K562 (cell line): ENCODE measurements around the gene WNT7A. TPM values are rescaled to one million over a fixed set of nuclear protein-coding genes. Genes with fewer than 3 reads are reported as not detected.

Source experiments
- ATAC-seq: fragments of 200-7000 bp; cut with Tn5 transposase; 3 replicates; pipeline ENCODE4 v1.9.1; 2020; ENCODE audit warnings: moderate library complexity
- BruUV-seq: library from RNA; stranded (reverse); fragments of 400-500 nt; replicated peaks from 2 replicates; lab custom pipeline; 2021; lab: Mats Ljungman, UMichigan
- CTCF ChIA-PET: fragments of 300-600 bp; formaldehyde crosslinking; extraction: SDS; loops from one replicate; lab custom pipeline; 2021; ENCODE audit warnings: low intra/inter-chr PET ratio; lab: Yijun Ruan, JAX
- POLR2A ChIA-PET: fragments of 300-600, 350-650 bp; sonication (Branson Sonifier 250); formaldehyde crosslinking; extraction: SDS; loops from one replicate; lab custom pipeline; 2021; ENCODE audit warnings: antibody characterized with exemption, inconsistent platforms; lab: Yijun Ruan, JAX
- DNase-seq, 4 experiments: peaks; one replicate each; pipeline versions ENCODE4 v3.0.0 to v3.0.0-alpha.2; 2011 to 2018; ENCODE audit warnings: low spot score in 3 of 4, mixed read lengths in 3 of 4; ENCODE audit errors: extremely low read depth in 1 of 4
- FAIRE-seq: peaks from 2 replicates; lab custom pipeline; 2011; peaks lifted over from hg19 to GRCh38; lab: Jason Lieb, UNC
- H2AFZ ChIP-seq: 2 replicates; pipeline ENCODE4 v1.6.0; 2011; ENCODE audit warnings: low read depth, low read length, control low read depth, inconsistent platforms
- H3K27ac ChIP-seq: fragments of 200-600 bp; 3 replicates; pipeline ENCODE4 v1.8.0; 2011; ENCODE audit warnings: low read depth, mild to moderate bottlenecking, control low read depth, inconsistent platforms, low read length, moderate library complexity, mixed read lengths; ENCODE audit errors: extremely low read depth
- H3K27me3 ChIP-seq, 2 experiments: fragments of 300-600 bp in 1 of 2; 2 replicates in 1 of 2; 3 replicates in 1 of 2; pipeline versions ENCODE4 v1.6.0 to v1.8.0; 2011; ENCODE audit warnings: inconsistent platforms in 2 of 2, low read length in 2 of 2, mild to moderate bottlenecking in 1 of 2, mixed read lengths in 1 of 2, moderate library complexity in 1 of 2; ENCODE audit not compliant: control insufficient read depth in 2 of 2, insufficient read depth in 2 of 2
- H3K36me3 ChIP-seq: fragments of 300-600 bp; 3 replicates; pipeline ENCODE4 v1.8.0; 2011; ENCODE audit warnings: mild to moderate bottlenecking, low read length, inconsistent platforms; ENCODE audit not compliant: control insufficient read depth, insufficient read depth
- H3K4me1 ChIP-seq, 2 experiments: fragments of 200-600 bp in 1 of 2; replicated peaks in 1 of 2; 2 replicates in 1 of 2; 3 replicates in 1 of 2; pipeline versions ENCODE4 v1.5.1 to v1.8.0; 2011; ENCODE audit warnings: inconsistent platforms in 2 of 2, low read length in 2 of 2, mild to moderate bottlenecking in 1 of 2, mixed read lengths in 1 of 2, moderate library complexity in 1 of 2; ENCODE audit not compliant: control insufficient read depth in 2 of 2, insufficient read depth in 2 of 2
- H3K4me2 ChIP-seq: 2 replicates; pipeline ENCODE4 v1.6.1; 2011; ENCODE audit warnings: low read length, control low read depth, inconsistent platforms, mixed read lengths; ENCODE audit not compliant: insufficient read depth
- H3K4me3 ChIP-seq: fragments of 200-600 bp; sonication (generic), shearing (Covaris generic); 2 replicates; pipeline ENCODE4 v1.5.1; 2016; ENCODE audit warnings: control low read depth, inconsistent platforms
- H3K79me2 ChIP-seq: fragments of 200-600 bp; 3 replicates; pipeline ENCODE4 v1.8.0; 2011; ENCODE audit warnings: low read length, inconsistent platforms; ENCODE audit not compliant: control insufficient read depth, insufficient read depth
- H3K9ac ChIP-seq, 2 experiments: 2 replicates each; pipeline versions ENCODE4 v1.6.0 to v1.6.1; 2011; ENCODE audit warnings: low read depth in 2 of 2, low read length in 2 of 2, control low read depth in 1 of 2, inconsistent platforms in 1 of 2, mild to moderate bottlenecking in 1 of 2, mixed read lengths in 1 of 2; ENCODE audit not compliant: insufficient read depth in 1 of 2
- H3K9me1 ChIP-seq: one replicate; pipeline ENCODE4 v1.6.0; 2011; ENCODE audit warnings: inconsistent platforms, mild to moderate bottlenecking, low read length, moderate library complexity; ENCODE audit not compliant: control insufficient read depth, insufficient read depth
- H3K9me3 ChIP-seq: replicated peaks from 2 replicates; pipeline ENCODE4 v1.5.1; 2011; ENCODE audit warnings: low read depth, low read length, inconsistent platforms; ENCODE audit not compliant: control insufficient read depth, insufficient read depth
- H4K20me1 ChIP-seq: replicated peaks from 2 replicates; pipeline ENCODE4 v1.6.1; 2011; ENCODE audit warnings: low read length, inconsistent platforms, mixed read lengths; ENCODE audit not compliant: control insufficient read depth, insufficient read depth
- ARID2 ChIP-seq: fragments of 450-650 bp; IDR thresholded peaks from 2 replicates; pipeline ENCODE4 v1.6.1; 2017; ENCODE audit warnings: antibody characterized with exemption, mild to moderate bottlenecking
- BCL6 ChIP-seq: fragments of 250-450 bp; sonication (Bioruptor Pico); IDR thresholded peaks from 2 replicates; pipeline ENCODE4 v1.4.0; 2020
- CHD1 ChIP-seq: fragments of 200-600 bp; sonication (generic); IDR thresholded peaks from one replicate; pipeline ENCODE4 v1.6.1; 2012; ENCODE audit warnings: mild to moderate bottlenecking, moderate library complexity, low read length, inconsistent platforms
- HDAC6 ChIP-seq: IDR thresholded peaks from 2 replicates; pipeline ENCODE4 v1.6.1; 2012; ENCODE audit warnings: low read depth, mild to moderate bottlenecking, control low read depth, inconsistent platforms, low read length, moderate library complexity
- HDAC8 ChIP-seq: fragments of 450-650 bp; IDR thresholded peaks from 2 replicates; pipeline ENCODE4 v1.6.1; 2016; ENCODE audit warnings: mild to moderate bottlenecking, missing genetic modification characterization, moderate library complexity, missing compliant biosample characterization
- ILK ChIP-seq: fragments of 450-650 bp; IDR thresholded peaks from 2 replicates; pipeline ENCODE4 v1.6.1; 2016; ENCODE audit warnings: missing genetic modification characterization, low read depth, mild to moderate bottlenecking, missing compliant biosample characterization, moderate library complexity, borderline replicate concordance
- KLF16 ChIP-seq: IDR thresholded peaks from 2 replicates; pipeline ENCODE4 v1.6.1; 2016; ENCODE audit warnings: antibody characterized with exemption
- MECOM ChIP-seq: fragments of 250-450 bp; sonication (Bioruptor Pico); IDR thresholded peaks from 2 replicates; pipeline ENCODE4 v1.8.0; 2022; ENCODE audit warnings: inconsistent platforms
- RBM14 ChIP-seq: fragments of 200-400 bp; formaldehyde crosslinking; IDR thresholded peaks from 2 replicates; pipeline ENCODE4 v1.6.1; 2018; ENCODE audit warnings: low read depth, mild to moderate bottlenecking, low read length, moderate library complexity, borderline replicate concordance; ENCODE audit not compliant: insufficient read depth
- ZBTB17 ChIP-seq: fragments of 450-650 bp; formaldehyde crosslinking; IDR thresholded peaks from 2 replicates; pipeline ENCODE4 v1.4.0; 2020; ENCODE audit warnings: mild to moderate bottlenecking
- ZFX ChIP-seq: sonication (generic); formaldehyde crosslinking; IDR thresholded peaks from 2 replicates; pipeline ENCODE4 v1.8.0; 2022; ENCODE audit warnings: mild to moderate bottlenecking, missing genetic modification reagents, moderate library complexity
- ZNF239 ChIP-seq: fragments of 250-450 bp; sonication (Bioruptor Pico); IDR thresholded peaks from 2 replicates; pipeline ENCODE4 v1.4.0; 2020; ENCODE audit warnings: mild to moderate bottlenecking
- ZNF444 ChIP-seq: fragments of 250-450 bp; sonication (Bioruptor Pico); IDR thresholded peaks from 2 replicates; pipeline ENCODE4 v1.4.0; 2020; ENCODE audit warnings: mild to moderate bottlenecking, moderate library complexity
- ZNF586 ChIP-seq: fragments of 450-650 bp; formaldehyde crosslinking; conservative IDR thresholded peaks from 2 replicates; pipeline ENCODE4 v1.4.0; 2020; ENCODE audit warnings: mild to moderate bottlenecking, moderate library complexity
- ZNF76 ChIP-seq: fragments of 250-450 bp; sonication (Bioruptor Pico); IDR thresholded peaks from 2 replicates; pipeline ENCODE4 v1.4.0; 2020; ENCODE audit warnings: mild to moderate bottlenecking, moderate library complexity, borderline replicate concordance
- WGBS: fragments of 100-300 bp; shearing (Covaris generic); methylation state at CpG from one replicate; pipeline ENCODE4 v1.1.6; 2016; ENCODE audit warnings: low coverage, mixed read lengths; ENCODE audit not compliant: insufficient coverage; ENCODE audit errors: missing lambda C conversion rate; 5-methylcytosine and 5-hydroxymethylcytosine counted together
- in situ Hi-C: fragments of 300-500 bp; cut with MboI; formaldehyde crosslinking; loops from 4 replicates; pipeline ENCODE4 v1.15.0; 2018; ENCODE audit warnings: inconsistent platforms, mixed read lengths
- intact Hi-C: fragments of 100-400 bp; cut with micrococcal nuclease; formaldehyde crosslinking; loops from 2 replicates; pipeline ENCODE4 v1.14.2; 2022
- polyA plus RNA-seq, 8 experiments: library from polyadenylated mRNA; depleted of rRNA in 4 of 8; stranded (reverse) in 5 of 8; unstranded in 3 of 8; fragments of >200 nt; fragmentation: Nextera tagmentation in 2 of 8; fragmentation: Illumina TruSeq in 1 of 8; extraction: Ambion mirVana in 2 of 8; extraction: Trizol in 1 of 8; gene quantifications; 2 replicates each; pipeline versions ENCODE4 v1.2.1 to v1.2.3, GENCODE V29; 2011 to 2014; ENCODE audit warnings: inconsistent platforms in 1 of 8, missing spikeins in 1 of 8
- total RNA-seq, 7 experiments: library from RNA; depleted of rRNA in 6 of 7; stranded (reverse); fragments of >200 nt in 6 of 7; fragmentation: Illumina TruSeq in 2 of 7; extraction: Trizol in 2 of 7; gene quantifications; 2 replicates each; pipeline versions ENCODE4 v1.2.1 to v1.2.3, GENCODE V29; 2011 to 2021; ENCODE audit warnings: low replicate concordance in 1 of 7
- TF ChIP-seq, protein P1 (sequence below), 3 experiments: IDR thresholded peaks in 2 of 3; conservative IDR thresholded peaks in 1 of 3; 2 replicates each; pipeline ENCODE4 v1.5.1; 2011 to 2012; ENCODE audit warnings: low read length in 3 of 3, mild to moderate bottlenecking in 3 of 3, control low read depth in 2 of 3, improper control_type of control experiment in 1 of 3, inconsistent platforms in 1 of 3, low read depth in 1 of 3, mixed read lengths in 1 of 3, moderate library complexity in 1 of 3; ENCODE audit not compliant: insufficient read depth in 2 of 3

Gene WNT7A
- total and polyA plus RNA-seq, 9 of the 15 experiments (the other 6 are each of a cell fraction or from before 2014, with no cell fraction given): 0.03 TPM; not detected in 8

DNA sequence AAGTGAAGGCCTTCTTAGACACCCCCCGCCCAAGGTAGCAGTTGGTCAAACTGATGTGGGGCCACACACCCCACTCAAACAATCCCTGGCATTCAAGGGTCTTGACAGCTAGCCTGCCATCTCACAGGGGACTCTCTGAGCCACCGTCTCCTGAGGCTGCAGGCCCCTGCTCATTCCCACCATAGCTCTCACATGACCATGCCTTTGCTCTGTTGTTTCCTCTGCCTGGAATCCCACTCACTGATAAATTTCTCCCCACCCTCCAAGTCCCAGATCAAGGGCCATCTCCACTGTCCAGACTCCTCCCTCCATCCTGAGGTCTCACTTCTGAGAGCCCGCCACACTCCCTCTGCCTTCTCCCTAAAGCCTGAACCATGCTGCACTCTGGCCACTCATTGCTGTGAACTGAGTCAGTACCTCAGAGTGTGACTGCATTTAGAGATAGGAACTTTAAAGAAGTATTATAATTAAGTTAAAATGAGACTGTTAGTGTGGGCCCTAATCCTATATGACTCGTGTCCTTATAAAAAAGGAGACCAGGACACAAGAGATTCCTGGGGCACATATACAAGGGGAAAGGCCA lies 10.0 kb downstream of the WNT7A start:
- H3K4me2 ChIP-seq: no peak overlapping the region
- peaks cover 0 to 43% of the 10 kb centered on the region in 2 experiments; a peak in 4 of 5 replicates for H3K27me3 ChIP-seq
- CTCF ChIA-PET: no interaction called here
- in situ Hi-C loops: no loop called here
- no peak overlapping the region for H2AFZ ChIP-seq
- WGBS: 0% methylated on average over 4 of the region's 4 CpGs
- no peaks in the 10 kb centered on the region for H3K79me2 ChIP-seq
- POLR2A ChIA-PET: no interaction called here
- H3K27ac ChIP-seq: no peak overlapping the region
- no peak for FAIRE-seq
- no peaks in the 10 kb centered on the region for H3K36me3 ChIP-seq
- ATAC-seq: peak; percentile 46; the same call in 2 of the 3 replicates
- no peak overlapping the region for H3K4me3 ChIP-seq
- no peaks in the 10 kb centered on the region for H3K9me1 ChIP-seq
- intact Hi-C loops: loop anchor here (10.0 kb wide), 1 partner anchor 95 kb away; no protein-coding TSS in a partner anchor
- TF ChIP-seq HDAC6 (no peak), CHD1 (no peak), ZNF444 (no peak), ZNF586 (CRISPR knock-in tag) (no peak), ZFX (CRISPR knock-in tag) (no peak), MECOM (CRISPR knock-in tag) (no peak), ILK (tag) (no peak), BCL6 (CRISPR knock-in tag) (no peak), ZNF239 (CRISPR knock-in tag) (no peak), RBM14 (no peak), HDAC8 (tag) (no peak), KLF16 (no peak), ZBTB17 (CRISPR knock-in tag) (no peak), ARID2 (no peak), ZNF76 (CRISPR knock-in tag) (no peak)
- TF ChIP-seq, protein P1, sequence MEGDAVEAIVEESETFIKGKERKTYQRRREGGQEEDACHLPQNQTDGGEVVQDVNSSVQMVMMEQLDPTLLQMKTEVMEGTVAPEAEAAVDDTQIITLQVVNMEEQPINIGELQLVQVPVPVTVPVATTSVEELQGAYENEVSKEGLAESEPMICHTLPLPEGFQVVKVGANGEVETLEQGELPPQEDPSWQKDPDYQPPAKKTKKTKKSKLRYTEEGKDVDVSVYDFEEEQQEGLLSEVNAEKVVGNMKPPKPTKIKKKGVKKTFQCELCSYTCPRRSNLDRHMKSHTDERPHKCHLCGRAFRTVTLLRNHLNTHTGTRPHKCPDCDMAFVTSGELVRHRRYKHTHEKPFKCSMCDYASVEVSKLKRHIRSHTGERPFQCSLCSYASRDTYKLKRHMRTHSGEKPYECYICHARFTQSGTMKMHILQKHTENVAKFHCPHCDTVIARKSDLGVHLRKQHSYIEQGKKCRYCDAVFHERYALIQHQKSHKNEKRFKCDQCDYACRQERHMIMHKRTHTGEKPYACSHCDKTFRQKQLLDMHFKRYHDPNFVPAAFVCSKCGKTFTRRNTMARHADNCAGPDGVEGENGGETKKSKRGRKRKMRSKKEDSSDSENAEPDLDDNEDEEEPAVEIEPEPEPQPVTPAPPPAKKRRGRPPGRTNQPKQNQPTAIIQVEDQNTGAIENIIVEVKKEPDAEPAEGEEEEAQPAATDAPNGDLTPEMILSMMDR (IDR thresholded peaks at IDR 0.05 in 2 of 3, conservative IDR thresholded peaks at IDR 0.05 in 1 of 3; ENCODE audit: insufficient read depth in 2 of 3, low read depth in 1 of 3, low read length in 3 of 3): no peak
- no TSS peak for BruUV-seq
- no peaks in the 10 kb centered on the region for H3K4me1 ChIP-seq
- DNase-seq: no peak
- no peak overlapping the region for H3K9ac ChIP-seq
- H4K20me1 ChIP-seq: no peaks in the 10 kb centered on the region
- 0 out of 2 replicates have a peak, but pooled peaks cover 2% of the 10 kb centered on the region for H3K9me3 ChIP-seq
